SK-N-MC (cell line): Measurements from ENCODE around the gene ADAMTS17.

ENCODE experiments used
- EZH2 ChIP-seq: fragments of 200-600 bp; sonication (generic); IDR thresholded peaks from one replicate; pipeline ENCODE4 v1.6.1; 2017; ENCODE audit warnings: antibody characterized with exemption
- POLR2AphosphoS5 ChIP-seq: IDR thresholded peaks from 2 replicates; pipeline ENCODE4 v1.6.1; 2012; ENCODE audit warnings: mild to moderate bottlenecking, low read depth, low read length, borderline replicate concordance

DNA sequence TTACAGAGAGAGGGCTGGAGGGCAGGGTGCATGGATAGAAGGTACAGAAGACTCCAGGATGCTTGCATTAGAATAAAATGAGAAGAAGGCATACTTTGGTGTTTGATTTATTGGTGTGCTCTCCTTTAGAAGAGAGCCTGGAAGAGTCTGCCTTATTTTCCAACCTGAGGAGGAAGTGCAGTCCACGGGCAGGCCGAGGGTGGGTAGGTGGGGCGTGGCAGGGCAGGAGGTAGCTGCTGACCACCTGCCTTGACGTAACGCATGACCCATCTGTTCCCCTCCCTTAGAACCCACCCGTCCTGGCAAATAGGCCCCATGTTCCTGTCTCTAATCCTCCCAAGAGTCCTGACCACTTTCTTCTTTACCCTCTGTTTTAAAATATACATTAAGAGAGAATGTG lies 386.2 kb downstream of the ADAMTS17 start:
- TF ChIP-seq POLR2AphosphoS5: no peak
- TF ChIP-seq EZH2: no peak
